ENCODE measurements around the gene TMEM150C.

TMEM150C gene

DNA sequence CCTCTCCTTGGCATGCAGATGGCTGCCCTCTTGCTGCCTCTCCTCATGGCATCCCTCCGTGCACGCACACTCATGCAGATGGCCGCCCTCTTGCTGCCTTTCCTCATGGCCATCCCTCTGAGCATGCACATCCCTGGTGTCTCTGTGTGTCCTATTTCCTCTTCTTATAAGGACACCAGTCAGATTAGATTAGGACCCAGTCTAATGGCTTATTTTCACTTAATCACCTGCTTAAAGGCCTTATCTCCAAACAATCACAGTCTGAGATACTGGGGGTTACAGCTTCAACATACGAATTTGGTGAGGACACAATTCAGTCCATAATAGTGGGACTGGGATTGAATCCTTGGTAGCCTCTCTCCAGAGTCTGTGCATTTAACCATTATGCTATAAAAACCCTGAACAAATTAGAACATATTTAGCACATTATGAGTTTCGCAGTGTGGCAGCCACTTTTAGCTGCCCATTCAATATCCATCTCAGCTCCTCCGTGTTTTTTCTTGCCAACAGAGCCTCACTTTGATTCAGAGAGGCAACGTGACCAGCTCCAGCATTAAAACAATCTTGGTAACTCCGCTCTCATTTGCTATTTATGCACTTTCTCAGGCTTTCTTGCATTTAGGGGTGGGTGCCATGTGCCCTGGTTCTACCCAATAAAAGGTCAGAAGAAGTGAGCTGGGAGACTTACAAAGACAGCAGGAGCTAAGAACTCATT, 26.2 kb upstream of the TMEM150C start:
- TF ChIP-seq SIN3A (IDR thresholded peaks at IDR 0.05; ENCODE audit: borderline replicate concordance, insufficient read depth, low read length) (no peak), POLR2AphosphoS5 (IDR thresholded peaks at IDR 0.05; ENCODE audit: low read depth, low read length) (no peak), FOXP2 (optimal IDR thresholded peaks at IDR 0.05; ENCODE audit: borderline replicate concordance, extremely low read depth, extremely low read length, insufficient read depth) (no peak), TAF1 (IDR thresholded peaks at IDR 0.05; ENCODE audit: borderline replicate concordance, insufficient read depth, low read length) (no peak)
- TF ChIP-seq, protein P1, sequence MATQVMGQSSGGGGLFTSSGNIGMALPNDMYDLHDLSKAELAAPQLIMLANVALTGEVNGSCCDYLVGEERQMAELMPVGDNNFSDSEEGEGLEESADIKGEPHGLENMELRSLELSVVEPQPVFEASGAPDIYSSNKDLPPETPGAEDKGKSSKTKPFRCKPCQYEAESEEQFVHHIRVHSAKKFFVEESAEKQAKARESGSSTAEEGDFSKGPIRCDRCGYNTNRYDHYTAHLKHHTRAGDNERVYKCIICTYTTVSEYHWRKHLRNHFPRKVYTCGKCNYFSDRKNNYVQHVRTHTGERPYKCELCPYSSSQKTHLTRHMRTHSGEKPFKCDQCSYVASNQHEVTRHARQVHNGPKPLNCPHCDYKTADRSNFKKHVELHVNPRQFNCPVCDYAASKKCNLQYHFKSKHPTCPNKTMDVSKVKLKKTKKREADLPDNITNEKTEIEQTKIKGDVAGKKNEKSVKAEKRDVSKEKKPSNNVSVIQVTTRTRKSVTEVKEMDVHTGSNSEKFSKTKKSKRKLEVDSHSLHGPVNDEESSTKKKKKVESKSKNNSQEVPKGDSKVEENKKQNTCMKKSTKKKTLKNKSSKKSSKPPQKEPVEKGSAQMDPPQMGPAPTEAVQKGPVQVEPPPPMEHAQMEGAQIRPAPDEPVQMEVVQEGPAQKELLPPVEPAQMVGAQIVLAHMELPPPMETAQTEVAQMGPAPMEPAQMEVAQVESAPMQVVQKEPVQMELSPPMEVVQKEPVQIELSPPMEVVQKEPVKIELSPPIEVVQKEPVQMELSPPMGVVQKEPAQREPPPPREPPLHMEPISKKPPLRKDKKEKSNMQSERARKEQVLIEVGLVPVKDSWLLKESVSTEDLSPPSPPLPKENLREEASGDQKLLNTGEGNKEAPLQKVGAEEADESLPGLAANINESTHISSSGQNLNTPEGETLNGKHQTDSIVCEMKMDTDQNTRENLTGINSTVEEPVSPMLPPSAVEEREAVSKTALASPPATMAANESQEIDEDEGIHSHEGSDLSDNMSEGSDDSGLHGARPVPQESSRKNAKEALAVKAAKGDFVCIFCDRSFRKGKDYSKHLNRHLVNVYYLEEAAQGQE (IDR thresholded peaks at IDR 0.05; ENCODE audit: insufficient read depth in 1 of 2, low read depth in 2 of 2, low read length in 2 of 2) = no peak

DNA sequence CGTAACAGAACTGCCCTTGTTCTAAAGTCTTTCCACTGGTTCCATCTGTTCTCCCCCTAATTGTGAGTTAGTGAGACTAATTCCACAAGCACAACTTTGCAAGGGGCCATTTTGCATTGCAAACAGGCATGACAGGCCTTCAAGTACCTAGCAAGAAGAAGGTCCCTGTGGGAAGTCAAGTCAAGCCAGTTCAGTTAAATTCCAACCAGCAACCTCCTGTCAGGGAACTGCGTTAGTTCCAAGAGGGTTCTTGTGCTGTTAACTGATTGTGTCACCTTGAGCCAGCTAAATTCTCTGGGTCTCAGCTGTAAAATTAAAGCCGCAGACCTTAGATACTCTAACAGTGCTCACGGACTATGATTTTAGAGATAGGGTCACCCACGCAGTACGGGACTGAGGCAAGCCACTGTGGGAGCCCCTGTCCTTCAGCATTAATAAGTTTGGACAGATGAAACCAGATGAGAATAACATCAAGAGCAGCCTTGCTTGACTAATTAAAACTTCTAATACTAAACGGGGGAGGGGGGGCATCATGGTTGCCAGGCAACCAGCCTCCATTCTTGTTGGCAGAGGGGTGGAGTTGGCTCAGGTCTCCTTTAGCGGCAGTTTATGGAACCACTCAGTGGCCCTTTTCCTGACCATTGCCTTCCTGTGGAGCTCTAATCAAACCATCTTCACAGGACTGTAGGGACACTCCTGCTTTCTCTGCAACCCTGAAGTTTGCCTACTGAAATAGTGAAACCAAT, 24.1 kb upstream of the TMEM150C start:
- TF ChIP-seq POLR2AphosphoS5 (IDR thresholded peaks at IDR 0.05; ENCODE audit: low read depth, low read length) (no peak), FOXP2 (optimal IDR thresholded peaks at IDR 0.05; ENCODE audit: borderline replicate concordance, extremely low read depth, extremely low read length, insufficient read depth) (no peak), SIN3A (IDR thresholded peaks at IDR 0.05; ENCODE audit: borderline replicate concordance, insufficient read depth, low read length) (no peak)
- TF ChIP-seq, protein P1 (IDR thresholded peaks at IDR 0.05; ENCODE audit: insufficient read depth in 1 of 2, low read depth in 2 of 2, low read length in 2 of 2) = no peak

DNA sequence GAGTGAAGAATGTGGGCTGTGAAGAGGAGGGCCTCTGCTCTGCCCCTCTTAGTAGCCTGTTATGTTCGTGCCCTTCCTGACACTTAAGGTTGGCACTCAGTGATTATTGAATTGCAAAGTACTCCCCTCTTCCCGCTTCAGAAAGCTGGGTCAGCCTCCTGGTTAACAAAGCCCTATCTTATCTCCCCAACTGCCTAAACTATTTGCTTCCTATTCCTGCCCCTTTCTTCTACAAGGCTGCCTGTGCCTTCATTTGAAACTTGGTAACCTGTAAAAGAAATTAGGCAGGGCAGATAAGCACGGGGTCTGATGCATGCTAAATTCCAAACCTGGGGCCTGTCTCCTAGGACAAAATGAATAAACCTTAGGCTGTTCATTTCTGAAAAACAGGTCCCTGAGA, 23.1 kb upstream of the TMEM150C start:
- TF ChIP-seq, protein P1 (IDR thresholded peaks at IDR 0.05; ENCODE audit: insufficient read depth in 1 of 2, low read depth in 2 of 2, low read length in 2 of 2) = no peak
- TF ChIP-seq FOXP2 (optimal IDR thresholded peaks at IDR 0.05; ENCODE audit: borderline replicate concordance, extremely low read depth, extremely low read length, insufficient read depth) (no peak), POLR2AphosphoS5 (IDR thresholded peaks at IDR 0.05; ENCODE audit: low read depth, low read length) (no peak), TAF1 (IDR thresholded peaks at IDR 0.05; ENCODE audit: borderline replicate concordance, insufficient read depth, low read length) (no peak), SIN3A (IDR thresholded peaks at IDR 0.05; ENCODE audit: borderline replicate concordance, insufficient read depth, low read length) (no peak)

DNA sequence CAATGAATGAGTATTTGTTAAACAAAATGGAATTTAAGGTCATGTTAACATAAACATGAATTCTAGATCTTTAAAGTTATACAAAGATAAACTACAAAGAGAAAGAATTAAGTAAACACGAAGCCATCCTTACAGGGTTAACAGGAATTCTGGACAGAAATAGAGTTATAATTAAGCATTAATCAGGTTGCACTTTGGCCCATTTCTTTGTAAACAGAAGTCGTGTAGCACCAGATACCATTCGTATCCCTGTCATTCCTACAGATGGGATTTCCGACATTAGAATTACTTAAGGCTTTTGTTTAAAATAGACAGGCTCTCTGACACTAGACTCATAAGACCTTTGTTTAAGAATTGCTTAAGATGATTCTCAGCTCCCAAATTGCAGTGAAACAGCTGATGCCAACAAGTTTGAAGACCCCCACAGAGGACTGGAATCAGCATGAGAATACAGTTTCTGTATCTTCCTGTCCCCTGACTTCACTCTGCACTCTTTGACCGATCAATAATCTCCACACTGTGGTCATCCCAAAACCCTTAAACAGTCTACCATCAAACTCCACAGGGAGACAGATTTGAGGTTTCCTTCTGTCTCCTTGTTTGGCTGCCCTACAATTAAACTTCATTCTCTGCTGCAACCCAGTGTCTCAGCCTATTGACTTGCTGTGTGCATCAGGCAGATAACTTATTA, 22.3 kb upstream of the TMEM150C start:
- no peak for TF ChIP-seq POLR2AphosphoS5 (IDR thresholded peaks at IDR 0.05; ENCODE audit: low read depth, low read length)
- no peak for TF ChIP-seq TAF1 (IDR thresholded peaks at IDR 0.05; ENCODE audit: borderline replicate concordance, insufficient read depth, low read length)
- TF ChIP-seq SIN3A (IDR thresholded peaks at IDR 0.05; ENCODE audit: borderline replicate concordance, insufficient read depth, low read length) = no peak
- TF ChIP-seq, protein P1 (IDR thresholded peaks at IDR 0.05; ENCODE audit: insufficient read depth in 1 of 2, low read depth in 2 of 2, low read length in 2 of 2) = no peak
- TF ChIP-seq FOXP2 (optimal IDR thresholded peaks at IDR 0.05; ENCODE audit: borderline replicate concordance, extremely low read depth, extremely low read length, insufficient read depth) = no peak
